T-cell (primary cell): ENCODE results near the gene RFTN2. TPM values are rescaled to one million over a fixed set of nuclear protein-coding genes. Genes with fewer than 3 reads are reported as not detected.

ENCODE experiments used
- ATAC-seq, 4 experiments: fragments of 200-7000 bp in 3 of 4; fragments of 150-1000 bp in 1 of 4; cut with Tn5 transposase; replicated peaks in 1 of 4; 1 replicate in 3 of 4; 2 replicates in 1 of 4; pipeline ENCODE4 v1.10.0; 2021; ENCODE audit warnings: moderate library complexity in 3 of 4, mild to moderate bottlenecking in 2 of 4, moderate number of reproducible peaks in 1 of 4
- CTCF ChIA-PET, 2 donors: fragments of 300-600 bp; sonication (Branson Sonifier 250); formaldehyde crosslinking; loops; one replicate each; lab custom pipeline; 2022; ENCODE audit warnings: antibody characterized with exemption in 2 of 2; lab: Charles Lee
- POLR2A ChIA-PET, 2 donors: fragments of 300-600 bp; sonication (Branson Sonifier 250); formaldehyde crosslinking; loops; one replicate each; lab custom pipeline; 2022; ENCODE audit warnings: antibody characterized with exemption in 2 of 2; lab: Charles Lee
- DNase-seq, 35 experiments: peaks; one replicate each; pipeline versions ENCODE4 v3.0.0 to v3.0.0-alpha.2; 2013 to 2023
- H3K27ac ChIP-seq: one replicate; pipeline ENCODE4 v1.5.1; 2013; ENCODE audit warnings: low read length
- H3K27me3 ChIP-seq, 2 experiments: replicated peaks in 1 of 2; 1 replicate in 1 of 2; 2 replicates in 1 of 2; pipeline versions ENCODE4 v1.6.1 to v1.7.0; 2013; ENCODE audit warnings: low read length in 1 of 2, mixed read lengths in 1 of 2; ENCODE audit not compliant: control insufficient read depth in 2 of 2, insufficient read depth in 2 of 2; ENCODE audit errors: extremely low read depth in 1 of 2
- H3K36me3 ChIP-seq, 2 donors: 1 replicate in 1 of 2; 2 replicates in 1 of 2; pipeline versions ENCODE4 v1.6.1 to v1.7.0; 2013; ENCODE audit warnings: low read length in 1 of 2; ENCODE audit not compliant: control insufficient read depth in 2 of 2, insufficient read depth in 1 of 2; ENCODE audit errors: extremely low read depth in 1 of 2
- H3K4me1 ChIP-seq, 2 experiments: 1 replicate in 1 of 2; 2 replicates in 1 of 2; pipeline versions ENCODE4 v1.6.1 to v1.7.0; 2013; ENCODE audit warnings: low read length in 2 of 2, mixed read lengths in 1 of 2; ENCODE audit not compliant: insufficient read depth in 2 of 2, control insufficient read depth in 1 of 2; ENCODE audit errors: extremely low read depth in 1 of 2
- H3K4me3 ChIP-seq, 2 donors: 1 replicate in 1 of 2; 2 replicates in 1 of 2; pipeline versions ENCODE4 v1.5.1 to v1.7.0; 2013; ENCODE audit warnings: mild to moderate bottlenecking in 2 of 2, low read length in 1 of 2, moderate library complexity in 1 of 2; ENCODE audit not compliant: control insufficient read depth in 1 of 2; ENCODE audit errors: extremely low read depth in 1 of 2
- H3K9me3 ChIP-seq: 2 replicates; pipeline ENCODE4 v1.7.0; 2013
- H3K27ac Mint-ChIP-seq, 2 donors: one replicate each; pipeline ENCODE4 v1.8.0; 2020 to 2021; ENCODE audit warnings: mild to moderate bottlenecking in 2 of 2, mixed read lengths in 2 of 2
- H3K27me3 Mint-ChIP-seq, 2 donors: one replicate each; pipeline ENCODE4 v1.8.0; 2021 to 2022; ENCODE audit warnings: mixed read lengths in 2 of 2
- H3K36me3 Mint-ChIP-seq: one replicate; pipeline ENCODE4 v1.8.0; 2021; ENCODE audit warnings: mixed read lengths
- H3K4me1 Mint-ChIP-seq, 3 donors: one replicate each; pipeline ENCODE4 v1.8.0; 2020 to 2022; ENCODE audit warnings: mixed read lengths in 3 of 3, mild to moderate bottlenecking in 1 of 3
- H3K4me3 Mint-ChIP-seq, 3 donors: one replicate each; pipeline ENCODE4 v1.8.0; 2020 to 2022; ENCODE audit warnings: mild to moderate bottlenecking in 3 of 3, mixed read lengths in 3 of 3, moderate library complexity in 3 of 3
- H3K9me3 Mint-ChIP-seq, 3 donors: one replicate each; pipeline ENCODE4 v1.8.0; 2020 to 2022; ENCODE audit warnings: mixed read lengths in 3 of 3
- WGBS: methylation state at CpG from one replicate; pipeline ENCODE4 v1.1.5; 2013; ENCODE audit warnings: missing lambda C conversion rate; ENCODE audit not compliant: insufficient coverage; 5-methylcytosine and 5-hydroxymethylcytosine counted together
- total RNA-seq, 35 experiments: library from RNA in 6 of 35; stranded (reverse) in 6 of 35; fragments of 120-200 nt in 1 of 35; gene quantifications; one replicate each; pipeline versions ENCODE4 v1.2.1 to v1.2.4 and lab custom pipeline; 2013 to 2026

Gene RFTN2
- total RNA-seq, 5 donors from 2014 or later (not counting 1 experiment from before 2014, with no cell fraction given) = 0.12 to 0.44 TPM; not detected in 3

DNA sequence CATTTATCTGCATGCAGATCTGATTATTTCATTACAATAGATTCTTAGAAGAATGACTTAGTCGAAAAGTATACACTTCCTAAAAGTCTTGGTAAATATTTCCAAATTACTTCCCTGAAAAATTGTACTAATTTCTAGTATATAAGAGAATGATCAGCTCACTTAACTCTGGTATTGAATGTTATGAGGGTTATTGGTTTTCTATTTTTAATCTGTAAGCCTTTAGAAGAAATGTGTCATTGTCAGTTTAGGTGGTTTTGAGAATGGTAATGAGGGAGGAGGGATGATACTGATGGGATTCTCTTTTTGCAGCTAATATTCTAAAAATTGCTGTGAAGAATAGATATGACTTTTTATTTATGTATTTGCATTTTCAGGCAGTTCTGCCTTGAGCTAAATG, 135.7 kb downstream of the RFTN2 start:
- no CpG with 5 or more reads among the region's 1 CpG for WGBS
- Mint-ChIP-seq H3K36me3 (peaks cover 37% of the 10 kb centered on the region), H3K4me3 (no peak overlapping the region), H3K27me3 (no peaks in the 10 kb centered on the region), H3K4me1 (peaks cover 25 to 35% (median 28%) of the 10 kb centered on the region in 3 donors), H3K27ac (peak overlapping the region in 1 of 2 donors; percentile 41), H3K9me3 (no peaks in the 10 kb centered on the region)
- peaks cover 2 to 3% of the 10 kb centered on the region in 2 experiments for H3K4me1 ChIP-seq
- ChIA-PET CTCF (no interaction called here), POLR2A (no interaction called here)
- DNase-seq = no peak
- no peaks in the 10 kb centered on the region for H3K9me3 ChIP-seq
- no peak for ATAC-seq
- H3K4me3 ChIP-seq = no peak overlapping the region
- H3K27me3 ChIP-seq = no peaks in the 10 kb centered on the region
- peaks cover 11 to 70% of the 10 kb centered on the region in 2 donors for H3K36me3 ChIP-seq
- no peak overlapping the region for H3K27ac ChIP-seq

DNA sequence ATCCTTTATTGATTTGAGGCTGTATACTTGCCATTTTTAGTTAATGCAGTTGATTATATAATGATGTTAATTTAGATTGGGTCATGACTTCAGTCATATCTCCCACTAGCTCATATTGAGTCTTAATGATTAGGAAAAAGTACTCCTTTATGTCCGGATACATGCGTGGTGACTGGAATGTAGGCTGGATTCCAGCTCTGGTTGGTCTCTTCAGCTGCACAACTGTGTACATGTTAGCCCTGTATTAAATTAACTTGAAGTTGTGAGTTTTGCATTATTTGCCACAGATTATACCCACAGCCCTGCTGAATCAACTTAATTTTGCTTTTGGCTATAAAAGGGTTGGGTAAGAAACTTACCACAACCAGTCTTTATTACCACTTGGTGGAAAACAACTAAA, 137.0 kb downstream of the RFTN2 start:
- Mint-ChIP-seq H3K4me1 (peaks cover 36 to 47% (median 40%) of the 10 kb centered on the region in 3 donors), H3K36me3 (peaks cover 42% of the 10 kb centered on the region), H3K27ac (peak overlapping the region in 1 of 2 donors; percentile 16), H3K4me3 (no peak overlapping the region), H3K27me3 (no peaks in the 10 kb centered on the region), H3K9me3 (no peaks in the 10 kb centered on the region)
- peaks cover 6 to 59% of the 10 kb centered on the region in 2 donors for H3K36me3 ChIP-seq
- no peak overlapping the region for H3K27ac ChIP-seq
- H3K4me1 ChIP-seq = peaks cover 4 to 7% of the 10 kb centered on the region in 2 experiments
- ATAC-seq (no peak), DNase-seq (no peak)
- H3K4me3 ChIP-seq = no peak overlapping the region
- ChIA-PET POLR2A (no interaction called here), CTCF (interaction anchor here in 1 of 2 donors (0.8 kb wide), 1 partner anchor 386 kb away, joined by 3 read pairs; no protein-coding TSS in a partner anchor)
- H3K9me3 ChIP-seq = no peaks in the 10 kb centered on the region
- H3K27me3 ChIP-seq = no peaks in the 10 kb centered on the region
- 100% methylated on average over 2 of the region's 2 CpGs for WGBS

Other genes starting within 250 kb of the RFTN2 start
- 100 to 1,000 TPM; 468 to 579 (median 497) TPM for gene SF3B1, start 240.6 kb downstream of the RFTN2 start, total RNA-seq
- 10 to 100 TPM; 27.3 to 51.4 (median 28.0) TPM for gene COQ10B, start 222.0 kb downstream of the RFTN2 start, total RNA-seq
- 100 to 1,000 TPM; 125 to 164 (median 130) TPM for gene HSPD1, start 175.7 kb downstream of the RFTN2 start, total RNA-seq
- 10 to 100 TPM; 49.9 to 72.7 (median 55.1) TPM for gene HSPE1, start 175.2 kb downstream of the RFTN2 start, total RNA-seq
- gene MOB4, start 159.5 kb downstream of the RFTN2 start, total RNA-seq = 10 to 100 TPM; 16.6 to 20.2 (median 17.7) TPM
- 10 to 100 TPM; 11.2 to 17.1 (median 14.0) TPM for gene MARS2, start 29.8 kb upstream of the RFTN2 start, total RNA-seq
- gene BOLL, start 109.7 kb upstream of the RFTN2 start, total RNA-seq = not detected
- gene PLCL1, start 129.0 kb upstream of the RFTN2 start, total RNA-seq = 10 to 100 TPM; 15.3 to 24.7 (median 20.3) TPM